HEK293 (cell line): ENCODE data around the gene DOCK1.

Experiments used
- CTCF ChIP-seq: fragments of 450-650 bp; formaldehyde crosslinking; IDR thresholded peaks from 2 replicates; pipeline ENCODE4 v1.5.1; 2016; ENCODE audit warnings: missing biosample characterization, missing genetic modification characterization
- ZNF548 ChIP-seq: fragments of 450-650 bp; formaldehyde crosslinking; IDR thresholded peaks from 2 replicates; pipeline ENCODE4 v1.5.1; 2016; ENCODE audit warnings: missing biosample characterization, missing genetic modification characterization

GRCh38 chr10:127424594-127425264 lies 519.5 kb downstream of the DOCK1 start:
- TF ChIP-seq ZNF548 (tag by site-specific recombination) (no peak), CTCF (tag by site-specific recombination) (no peak)
